ENCODE results near the gene DPH7. TPM values are rescaled to one million over a fixed set of nuclear protein-coding genes. Genes with fewer than 3 reads are reported as not detected.
"Not testable (repeated sequence)": the region's sequence is repeated elsewhere in the genome, so short reads cannot be mapped to it uniquely, and the experiment has no call there.

DPH7 gene
- total RNA-seq, 1 donor from 2014 or later, result 23.1 TPM

DNA sequence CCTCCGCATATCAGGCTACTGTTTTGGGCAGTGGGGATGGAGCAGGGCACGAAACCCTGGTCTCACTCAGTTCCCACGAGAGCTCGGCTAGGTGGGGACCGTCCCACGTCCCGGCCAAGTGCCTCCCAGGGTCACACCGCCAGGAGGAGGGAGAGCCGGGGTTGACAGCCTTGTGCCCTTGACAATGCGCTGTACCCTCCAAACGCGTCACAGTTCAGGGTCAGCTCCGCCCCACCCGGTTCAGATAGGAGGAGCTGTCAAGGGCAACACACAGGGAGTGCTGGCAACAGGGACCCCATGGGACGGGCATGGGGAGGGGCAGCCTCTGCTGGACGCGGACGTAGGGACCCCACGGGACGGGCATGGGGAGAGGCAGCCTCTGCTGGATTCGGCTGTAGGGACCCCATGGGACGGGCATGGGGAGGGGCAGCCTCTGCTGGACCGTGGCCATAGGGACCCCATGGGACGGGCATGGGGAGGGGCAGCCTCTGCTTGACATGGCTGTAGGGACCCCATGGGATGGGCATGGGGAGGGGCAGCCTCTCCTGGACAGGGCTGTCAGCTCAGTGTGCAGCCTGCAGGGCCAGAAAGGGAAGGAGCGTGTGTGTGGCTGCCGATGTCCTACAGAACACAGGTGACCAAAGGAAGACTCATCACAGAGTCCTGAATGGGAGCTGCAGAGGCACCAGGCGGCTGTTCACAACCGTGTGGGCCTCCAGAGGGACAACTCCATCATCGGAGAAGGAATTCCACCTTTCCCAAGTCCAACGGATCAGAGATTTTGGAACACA, 57.9 kb downstream of the DPH7 start:
- DNase-seq (ENCODE audit: low read depth, low spot score), result no peak

DNA sequence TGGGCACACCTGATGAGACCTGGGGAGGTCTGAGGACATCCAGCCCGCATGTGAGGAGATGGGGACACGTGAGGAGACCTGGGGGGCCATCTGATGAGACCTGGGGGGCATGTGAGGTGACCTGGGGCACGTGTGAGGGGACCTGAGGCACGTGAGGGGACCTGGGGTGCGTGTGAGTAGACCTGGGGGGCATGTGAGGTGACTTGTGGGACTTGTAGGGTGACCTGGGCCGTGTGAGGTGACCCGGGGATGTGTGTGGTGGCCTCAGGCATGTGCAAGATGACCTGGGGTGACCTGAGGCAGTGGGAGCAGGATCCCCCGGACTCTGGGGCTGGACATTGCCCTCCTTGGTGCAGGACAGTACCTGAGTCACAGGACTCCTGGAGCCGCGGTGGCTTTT, 59.2 kb downstream of the DPH7 start:
- no peak for DNase-seq (ENCODE audit: low read depth, low spot score)

GRCh38 chr9:137518661-137519459, 59.9 kb downstream of the DPH7 start:
- DNase-seq (ENCODE audit: low read depth, low spot score), result not testable (repeated sequence)

DNA sequence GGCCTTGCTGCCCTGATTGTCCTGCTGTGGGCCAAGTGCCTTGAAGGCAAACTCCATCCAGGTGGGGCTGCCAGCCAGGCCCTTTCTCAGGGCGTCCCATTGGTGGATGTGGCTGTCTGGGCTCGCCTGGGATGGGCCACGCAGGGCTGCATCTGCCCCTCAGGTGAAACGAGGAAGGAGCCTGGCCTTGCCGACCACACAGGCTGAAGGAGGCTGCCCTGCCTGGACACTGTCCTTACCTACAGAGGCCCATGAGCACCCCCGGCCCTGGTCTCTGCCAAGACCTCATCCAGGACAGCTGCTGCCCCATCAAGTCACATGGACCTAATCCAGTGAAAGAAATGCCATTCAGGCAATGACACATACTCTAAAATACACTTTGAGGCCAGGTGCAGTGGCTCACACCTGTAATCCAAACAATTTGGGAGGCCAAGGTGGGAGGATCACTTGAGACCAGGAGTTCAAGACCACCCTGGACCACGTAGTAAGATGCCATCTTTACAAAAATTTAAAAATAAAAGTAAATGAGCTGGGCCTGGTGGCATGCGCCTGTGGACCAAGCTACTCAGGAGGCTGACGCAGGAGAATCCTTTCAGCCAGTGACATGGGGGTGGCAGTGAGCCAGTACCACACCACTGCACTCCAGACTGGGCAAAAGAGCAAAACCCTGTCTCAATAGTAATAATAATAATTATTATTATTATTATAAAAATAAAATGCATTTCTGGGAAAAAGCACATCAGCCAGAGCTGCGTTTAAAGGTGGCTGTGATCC, 62.4 kb downstream of the DPH7 start:
- no peak for DNase-seq (ENCODE audit: low read depth, low spot score)

- no peak for DNase-seq (ENCODE audit: low read depth, low spot score)
Measured at GRCh38 chr9:137515338-137515724, 63.4 kb downstream of the DPH7 start.

DNA sequence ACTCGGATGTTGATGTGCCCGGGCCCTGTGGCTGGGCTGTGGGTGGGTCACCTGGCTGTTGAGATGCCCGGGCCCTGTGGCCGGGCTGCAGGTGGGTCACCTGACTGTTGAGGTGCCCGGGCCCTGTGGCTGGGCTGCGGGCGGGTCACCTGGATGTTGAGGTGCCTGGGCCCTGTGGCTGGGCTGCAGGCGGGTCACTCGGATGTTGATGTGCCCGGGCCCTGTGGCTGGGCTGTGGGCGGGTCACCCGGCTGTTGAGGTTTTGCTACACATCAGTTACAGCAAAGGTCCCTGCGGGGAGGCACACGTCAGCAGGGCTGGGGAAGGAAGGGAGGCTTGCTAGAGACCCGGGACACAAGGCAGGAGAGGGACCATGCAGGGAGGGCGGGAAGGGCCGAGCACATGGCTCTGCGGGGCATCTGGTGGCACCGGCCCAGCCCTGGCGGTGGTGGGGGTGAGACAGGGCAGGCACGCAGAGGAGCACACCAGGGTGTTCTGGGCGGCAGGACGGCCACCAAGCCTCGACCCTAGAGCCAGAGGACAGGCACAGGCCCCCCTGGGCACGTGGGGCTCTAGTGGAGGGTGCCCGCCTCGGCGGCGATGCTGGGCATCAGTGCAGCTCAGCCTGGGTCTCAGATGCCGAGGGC, 63.9 kb downstream of the DPH7 start:
- DNase-seq (ENCODE audit: low read depth, low spot score), result no peak

DNA sequence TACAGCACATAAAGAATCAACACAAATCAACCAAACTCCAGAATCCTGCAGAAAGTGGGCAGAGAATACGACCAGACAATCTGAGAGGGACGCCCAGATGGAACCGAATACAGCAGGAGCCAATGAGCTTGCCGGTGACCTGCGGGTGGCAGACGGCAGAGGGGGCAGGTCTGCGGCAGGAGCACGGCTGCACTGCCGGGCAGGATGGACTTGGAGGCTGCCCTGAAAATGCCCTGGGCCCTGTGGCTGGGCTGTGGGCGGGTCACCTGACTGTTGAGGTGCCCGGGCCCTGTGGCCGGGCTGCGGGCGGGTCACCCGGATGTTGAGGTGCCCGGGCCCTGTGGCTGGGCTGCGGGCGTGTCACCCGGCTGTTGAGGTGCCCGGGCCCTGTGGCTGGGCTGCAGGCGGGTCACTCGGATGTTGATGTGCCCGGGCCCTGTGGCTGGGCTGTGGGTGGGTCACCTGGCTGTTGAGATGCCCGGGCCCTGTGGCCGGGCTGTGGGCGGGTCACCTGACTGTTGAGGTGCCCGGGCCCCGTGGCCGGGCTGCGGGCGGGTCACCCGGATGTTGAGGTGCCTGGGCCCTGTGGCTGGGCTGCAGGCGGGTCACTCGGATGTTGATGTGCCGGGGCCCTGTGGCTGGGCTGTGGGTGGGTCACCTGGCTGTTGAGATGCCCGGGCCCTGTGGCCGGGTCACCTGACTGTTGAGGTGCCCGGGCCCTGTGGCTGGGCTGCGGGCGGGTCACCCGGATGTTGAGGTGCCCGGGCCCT, 64.7 kb downstream of the DPH7 start:
- not testable (repeated sequence) for DNase-seq (ENCODE audit: low read depth, low spot score)

- DNase-seq (ENCODE audit: low read depth, low spot score), result not testable (repeated sequence)
Measured at GRCh38 chr9:137513136-137513535, 65.6 kb downstream of the DPH7 start.

DNA sequence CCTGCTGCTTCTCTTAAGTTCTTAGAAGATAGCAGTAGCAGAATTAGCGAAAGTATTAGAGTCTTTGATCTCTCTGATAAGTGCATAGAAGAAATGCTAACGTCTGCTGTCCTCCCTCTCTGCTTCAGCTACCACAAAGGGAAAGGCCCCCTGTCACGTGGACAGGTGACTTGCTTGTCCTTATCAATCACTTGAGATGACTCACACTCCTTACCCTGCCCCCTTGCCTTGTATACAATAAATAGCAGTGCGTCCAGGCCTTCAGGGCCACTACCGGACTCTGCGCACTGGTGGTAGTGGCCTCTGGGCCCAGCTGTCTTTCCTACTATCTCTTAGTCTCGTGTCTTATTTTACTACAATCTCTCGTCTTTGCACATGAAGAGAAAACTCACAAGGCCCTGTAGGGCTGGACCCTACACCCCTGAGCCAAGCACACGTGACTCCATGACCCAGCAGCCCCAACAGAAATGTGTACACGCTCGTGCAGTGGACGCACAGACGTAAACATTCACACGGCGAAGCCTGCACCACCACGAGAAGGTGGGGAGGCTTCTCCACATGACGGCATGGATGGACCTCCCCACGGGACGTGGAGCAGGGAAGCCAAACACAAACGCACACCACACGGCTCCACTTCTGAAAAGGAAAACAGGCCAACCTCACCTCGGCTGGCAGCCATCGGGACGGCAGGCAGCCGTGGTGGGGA, 66.8 kb downstream of the DPH7 start:
- no peak for DNase-seq (ENCODE audit: low read depth, low spot score)

DNA sequence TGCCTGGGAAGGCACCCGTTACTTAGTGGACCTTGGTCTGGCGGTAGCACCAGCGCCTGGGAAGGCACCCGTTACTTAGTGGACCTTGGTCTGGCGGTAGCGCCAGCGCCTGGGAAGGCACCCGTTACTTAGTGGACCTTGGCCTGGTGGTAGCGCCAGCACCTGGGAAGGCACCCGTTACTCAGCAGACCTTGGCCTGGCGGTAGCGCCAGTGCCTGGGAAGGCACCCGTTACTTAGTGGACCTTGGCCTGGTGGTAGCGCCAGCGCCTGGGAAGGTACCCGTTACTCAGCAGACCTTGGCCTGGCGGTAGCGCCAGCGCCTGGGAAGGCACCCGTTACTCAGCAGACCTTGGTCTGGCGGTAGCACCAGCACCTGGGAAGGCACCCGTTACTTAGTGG, 67.6 kb downstream of the DPH7 start:
- DNase-seq (ENCODE audit: low read depth, low spot score), result not testable (repeated sequence)

GRCh38 chr9:137509198-137509597, 69.5 kb downstream of the DPH7 start:
- no peak for DNase-seq (ENCODE audit: low read depth, low spot score)

GRCh38 chr9:137506702-137507171, 72.0 kb downstream of the DPH7 start:
- no peak for DNase-seq (ENCODE audit: low read depth, low spot score)

GRCh38 chr9:137506274-137506673, 72.5 kb downstream of the DPH7 start:
- DNase-seq (ENCODE audit: low read depth, low spot score), result no peak

GRCh38 chr9:137505421-137506140, 73.1 kb downstream of the DPH7 start:
- DNase-seq (ENCODE audit: low read depth, low spot score), result no peak

Other genes starting within 250 kb of the DPH7 start
- 14.2 and 24.3 TPM in 2 replicates for gene EXD3, start 155.8 kb downstream of the DPH7 start, total RNA-seq
- gene NOXA1, start 155.5 kb downstream of the DPH7 start, total RNA-seq, result 0.11 and 0.66 TPM in 2 replicates
- 0.04 and 0.07 TPM in 2 replicates for gene ENTPD8, start 137.6 kb downstream of the DPH7 start, total RNA-seq
- gene NSMF, start 119.6 kb downstream of the DPH7 start, total RNA-seq, result 20.6 and 23.9 TPM in 2 replicates
- gene PNPLA7, start 28.5 kb downstream of the DPH7 start, total RNA-seq, result 0.20 and 0.53 TPM in 2 replicates
- 39.9 and 50.6 TPM in 2 replicates for gene MRPL41, start 27.0 kb downstream of the DPH7 start, total RNA-seq
- gene ZMYND19, start 11.6 kb upstream of the DPH7 start, total RNA-seq, result 26.1 and 28.5 TPM in 2 replicates
- gene ARRDC1, start 26.8 kb upstream of the DPH7 start, total RNA-seq, result 19.4 and 22.1 TPM in 2 replicates
- gene EHMT1, start 40.1 kb upstream of the DPH7 start, total RNA-seq, result 68.3 and 70.8 TPM in 2 replicates

All from pulmonary artery endothelial cell (primary cell).